NK-92 treated with Interleukin-12 subunit alpha and Interleukin-12 subunit beta, amount 100 ng/mL, for 24 hours (cell line): Measurements from ENCODE around the gene F13A1.

Experiments used
- DNase-seq: peaks from one replicate; lab custom pipeline; 2025; lab: John Stamatoyannopoulos, UW

Gene F13A1

DNA sequence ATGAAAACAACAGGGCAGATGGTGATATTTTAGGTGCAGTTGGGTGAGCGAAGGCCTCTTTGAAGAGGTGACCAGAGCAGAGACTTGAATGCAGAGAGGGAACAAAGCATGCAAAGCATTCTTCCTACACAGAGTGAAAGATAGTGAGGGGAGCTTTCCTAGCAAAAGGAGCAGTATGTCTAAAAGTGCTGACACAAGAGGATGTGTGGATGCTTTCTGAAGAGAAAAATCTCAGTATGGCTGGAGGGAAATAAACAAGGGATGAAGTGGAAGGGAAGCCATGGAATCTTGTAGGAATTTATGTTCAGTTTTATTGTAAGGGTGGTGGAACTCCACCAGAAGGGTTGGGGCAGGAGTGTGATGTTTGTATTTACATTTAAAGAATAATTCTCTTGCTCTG is 128.6 kb downstream of the F13A1 start:
- DNase-seq = no peak

DNA sequence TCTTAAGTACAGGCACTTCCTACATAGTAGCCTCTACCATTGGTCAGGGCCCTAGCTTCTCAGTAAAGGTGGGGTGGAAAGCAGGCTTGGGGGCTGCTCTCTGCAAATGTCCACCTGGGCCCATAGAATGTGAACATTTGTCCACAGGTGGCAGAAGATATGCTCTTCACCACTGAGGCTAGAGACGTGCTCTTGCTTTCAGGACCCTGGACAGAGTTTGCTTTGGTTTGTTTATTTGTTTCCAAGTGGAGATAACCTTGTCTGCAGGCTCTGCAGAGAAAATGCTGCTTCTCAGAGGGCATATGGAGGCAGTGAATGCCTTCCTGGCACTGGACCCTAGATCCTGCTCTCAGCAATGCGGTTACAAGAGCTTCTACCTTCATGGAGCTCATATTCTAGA is 129.0 kb downstream of the F13A1 start:
- DNase-seq = no peak

DNA sequence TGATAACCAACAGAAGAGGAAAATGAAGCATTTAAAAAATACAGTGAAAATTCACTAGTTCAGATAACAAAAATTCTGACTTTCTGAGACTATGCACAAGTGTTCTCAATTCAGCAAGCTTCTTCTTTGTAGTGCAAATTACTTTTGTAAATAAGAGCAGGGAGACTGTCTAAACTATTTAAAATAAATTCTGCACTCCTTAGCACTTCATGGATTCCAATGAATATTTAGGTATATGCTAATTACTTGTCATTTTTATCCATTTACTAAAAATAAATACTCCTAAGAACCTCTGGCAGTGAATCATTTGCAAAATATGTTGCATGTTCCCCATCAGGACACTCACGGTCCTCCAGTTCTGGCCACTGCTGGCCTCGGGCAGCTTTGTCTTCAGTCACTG is 139.8 kb downstream of the F13A1 start:
- no peak for DNase-seq

DNA sequence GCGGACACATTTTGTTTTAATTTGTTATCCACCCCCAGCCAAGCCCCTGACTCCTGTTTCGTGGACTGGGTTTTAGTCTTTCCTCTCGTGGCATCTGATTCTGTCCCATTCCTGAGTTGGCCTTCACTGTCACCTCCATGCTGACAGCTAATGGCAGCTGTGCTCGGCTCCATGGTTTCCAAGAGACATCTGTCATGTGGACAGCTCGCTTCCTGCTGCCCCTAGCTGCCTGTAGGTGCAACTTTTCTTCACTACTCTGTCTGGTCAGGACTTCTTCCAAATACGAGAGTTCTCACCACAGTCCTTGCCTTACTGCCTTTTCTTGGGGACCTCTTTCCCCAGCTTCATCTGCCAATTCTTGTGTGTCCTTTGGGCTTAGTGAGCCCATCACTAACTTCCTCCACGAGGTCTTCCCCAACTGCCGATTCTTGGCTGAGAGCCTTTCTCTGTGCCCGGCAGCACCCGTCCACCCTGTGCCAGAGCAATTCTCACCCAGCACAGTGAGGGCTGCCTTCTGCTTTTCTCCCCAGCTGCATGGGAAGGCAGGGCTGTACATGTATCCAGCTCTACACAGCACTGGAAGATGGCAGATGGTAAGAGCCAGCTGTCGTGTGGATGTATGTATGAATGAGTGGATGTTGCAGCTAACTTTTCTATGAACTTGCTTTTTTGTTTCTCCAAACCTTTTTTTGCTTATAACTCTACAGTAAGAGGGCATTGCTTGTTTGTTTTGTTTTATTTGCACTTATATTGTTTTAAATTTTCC is 140.4 kb downstream of the F13A1 start:
- DNase-seq = no peak

DNA sequence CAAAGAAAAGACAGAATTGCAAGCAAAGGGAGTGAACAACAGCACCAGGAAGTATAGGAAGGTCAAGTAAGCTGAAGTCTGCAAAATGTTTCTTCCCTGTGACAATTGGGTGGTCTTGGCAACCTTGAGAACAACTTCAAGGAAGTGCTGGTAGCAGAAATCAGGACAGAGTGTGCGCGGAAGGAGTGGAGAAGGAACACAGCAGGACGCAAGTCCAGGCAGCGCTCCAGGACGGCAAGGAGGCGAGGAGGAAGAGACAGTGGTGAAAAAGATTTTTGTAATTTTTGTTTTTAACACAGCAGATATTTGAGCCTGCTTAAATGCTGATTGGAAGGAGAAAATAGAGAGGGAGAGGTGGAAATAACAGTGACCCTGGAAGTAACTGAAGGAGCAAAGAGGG is 141.7 kb downstream of the F13A1 start:
- DNase-seq = no peak

DNA sequence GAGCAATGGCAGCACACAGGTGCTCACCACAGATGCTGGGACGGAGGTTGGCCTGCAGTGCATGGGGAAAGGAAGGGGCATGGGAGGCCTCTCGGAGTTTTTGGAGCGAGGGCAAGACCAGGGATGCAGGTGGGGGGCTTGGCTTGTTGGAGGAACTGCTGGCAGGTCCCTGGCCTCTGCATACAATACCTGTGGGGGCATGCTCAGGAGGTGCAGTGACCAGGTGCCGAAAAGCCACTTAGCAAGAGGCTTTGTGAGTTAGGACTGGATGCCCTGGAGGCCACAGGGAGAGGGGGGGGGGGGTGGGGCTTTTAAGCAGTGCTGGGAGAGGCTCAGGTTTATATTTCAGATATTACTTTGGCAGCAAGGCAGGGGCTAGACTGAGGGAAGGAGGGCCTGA is 142.7 kb downstream of the F13A1 start:
- no peak for DNase-seq

DNA sequence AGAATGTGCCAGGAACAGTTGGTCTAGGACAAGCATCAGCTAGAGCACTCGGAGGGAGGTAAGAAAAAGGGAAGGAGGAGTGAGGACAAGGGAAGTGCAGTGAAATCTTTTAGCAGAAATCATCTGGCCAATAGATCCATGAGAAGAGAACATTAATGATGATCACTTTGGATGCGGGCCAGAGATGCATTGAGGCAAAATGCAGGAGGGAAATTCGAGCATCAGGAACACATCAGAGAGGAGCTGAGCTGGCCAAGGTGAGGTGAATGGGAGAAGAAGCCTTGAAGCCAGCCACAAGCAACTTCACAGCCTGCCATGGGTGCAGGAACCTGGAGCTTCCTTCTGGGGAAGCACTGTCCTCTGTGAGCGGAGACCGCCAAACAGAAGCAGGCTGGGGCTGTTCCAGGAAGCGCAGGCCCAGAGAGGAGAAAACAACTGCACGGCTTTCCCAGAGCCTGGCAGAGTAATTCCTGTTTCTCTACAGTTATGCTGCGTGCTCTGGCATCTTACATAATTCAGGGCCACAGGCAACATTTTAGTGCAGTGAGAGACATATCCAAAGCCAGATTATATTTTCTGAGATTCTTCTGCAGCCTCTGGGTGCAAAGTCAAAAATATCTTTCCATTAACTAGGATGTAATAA is 143.8 kb downstream of the F13A1 start:
- no peak for DNase-seq

DNA sequence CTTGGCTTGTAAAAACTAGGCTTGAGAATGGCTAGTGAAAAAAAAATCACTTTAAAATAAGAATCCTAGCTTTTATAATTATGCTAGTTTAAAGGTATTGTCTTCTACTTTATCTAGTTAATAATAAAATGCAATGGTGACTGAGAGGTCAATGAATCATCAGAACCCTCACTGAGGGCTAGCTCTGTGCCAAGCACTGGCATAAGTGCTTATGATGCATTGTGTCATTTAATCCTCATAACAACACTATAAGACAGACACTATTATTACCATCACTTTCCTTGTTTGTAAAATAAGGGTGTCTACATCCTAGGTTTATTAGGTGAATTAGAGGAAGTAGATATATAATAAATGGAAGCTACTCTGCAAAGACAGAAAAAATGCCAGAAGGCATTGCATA is 144.3 kb downstream of the F13A1 start:
- no peak for DNase-seq

DNA sequence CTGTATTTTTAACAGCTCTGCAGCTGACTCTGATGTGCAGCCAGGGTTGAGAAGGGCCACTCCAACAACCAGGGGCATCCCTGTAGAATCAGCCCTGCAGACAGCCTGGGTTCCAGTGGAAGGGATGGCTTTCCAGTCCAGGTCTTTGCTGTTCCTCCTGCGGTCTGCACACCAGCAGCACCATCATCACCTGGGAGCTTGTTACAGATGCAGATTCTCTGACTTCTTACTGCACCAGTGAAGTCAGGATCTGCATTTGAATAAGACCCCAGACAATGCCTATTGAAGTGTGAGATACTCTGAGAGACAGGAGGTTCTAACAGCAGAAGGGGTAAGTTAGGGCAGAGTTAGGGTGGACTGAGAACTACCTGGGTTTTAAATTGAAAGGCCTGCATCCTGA is 151.3 kb downstream of the F13A1 start:
- DNase-seq = no peak

DNA sequence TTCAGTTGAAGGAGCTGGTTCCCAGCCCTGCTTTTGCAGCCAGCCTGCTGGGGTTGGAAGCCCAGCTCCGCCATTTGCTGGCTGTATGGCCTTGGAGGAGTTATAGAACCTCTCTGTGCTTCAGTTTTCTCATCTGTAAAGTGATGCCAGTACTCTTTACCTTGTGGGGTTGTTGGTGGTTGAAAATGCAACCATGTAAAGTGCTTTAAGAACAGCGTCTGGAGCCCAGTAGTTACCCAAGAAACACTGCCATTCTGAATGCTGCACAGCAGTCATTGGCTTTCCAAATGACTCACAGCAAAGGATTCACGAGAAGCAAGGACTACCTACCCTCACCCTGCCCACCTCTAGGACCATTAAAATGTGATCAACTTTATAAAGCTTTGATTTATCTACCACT is 154.4 kb downstream of the F13A1 start:
- no peak for DNase-seq

DNA sequence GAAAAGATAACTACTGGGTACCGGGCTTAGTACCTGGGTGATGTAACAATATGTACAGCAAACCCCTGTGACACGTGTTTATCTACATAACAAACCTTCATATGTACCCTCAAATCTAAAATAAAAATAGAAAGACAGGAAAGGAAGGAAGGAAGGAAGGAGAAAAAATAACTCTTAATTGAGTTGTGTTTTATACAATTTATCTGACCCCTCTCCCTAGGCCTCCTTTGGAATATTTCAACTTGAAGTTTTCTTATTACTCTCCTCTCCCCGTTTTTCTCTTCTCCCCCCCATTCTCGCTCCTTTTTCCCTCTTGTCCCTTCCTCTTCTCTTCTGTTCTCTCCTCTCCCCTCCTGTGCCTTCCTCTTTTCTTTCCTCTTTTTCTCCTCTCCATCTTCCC is 156.1 kb downstream of the F13A1 start:
- DNase-seq = no peak

DNA sequence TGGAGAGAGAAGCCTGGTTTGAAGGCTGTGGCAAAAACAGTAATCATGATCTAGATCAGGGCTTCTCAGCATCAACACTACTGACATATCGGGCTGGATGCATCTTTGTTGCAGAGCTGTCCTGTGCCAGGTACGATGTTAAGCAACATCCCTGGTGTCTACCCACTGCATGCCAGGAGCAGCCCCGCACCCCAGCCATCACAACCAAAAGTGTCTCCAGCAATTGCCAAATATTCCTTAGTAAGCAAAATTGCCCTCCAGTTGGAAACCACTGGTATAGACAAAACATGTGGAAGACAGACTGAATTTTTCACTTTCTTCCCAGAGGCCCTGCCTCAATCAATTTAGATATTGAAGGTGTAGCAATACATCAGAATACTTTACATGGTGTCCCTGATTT is 166.1 kb downstream of the F13A1 start:
- DNase-seq = no peak

DNA sequence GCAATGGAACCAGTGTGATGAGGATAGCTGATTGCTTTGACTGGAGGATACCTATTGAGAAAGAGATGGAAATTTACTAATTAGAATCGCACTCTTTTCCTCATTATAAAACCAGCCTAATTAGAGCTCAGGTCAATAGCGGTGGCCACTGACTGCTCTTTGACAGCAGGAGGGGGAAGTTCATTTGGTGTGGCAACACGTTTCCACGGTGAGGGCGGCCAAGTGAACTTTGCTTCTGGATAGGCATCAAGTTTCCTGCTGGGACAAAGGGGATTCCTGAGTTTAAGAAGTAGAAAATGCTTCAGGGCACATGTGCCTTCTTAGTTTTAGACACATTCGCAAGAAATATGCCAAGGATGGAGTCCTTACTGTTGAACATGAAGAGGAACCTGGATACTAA is 168.4 kb downstream of the F13A1 start:
- DNase-seq = no peak

DNA sequence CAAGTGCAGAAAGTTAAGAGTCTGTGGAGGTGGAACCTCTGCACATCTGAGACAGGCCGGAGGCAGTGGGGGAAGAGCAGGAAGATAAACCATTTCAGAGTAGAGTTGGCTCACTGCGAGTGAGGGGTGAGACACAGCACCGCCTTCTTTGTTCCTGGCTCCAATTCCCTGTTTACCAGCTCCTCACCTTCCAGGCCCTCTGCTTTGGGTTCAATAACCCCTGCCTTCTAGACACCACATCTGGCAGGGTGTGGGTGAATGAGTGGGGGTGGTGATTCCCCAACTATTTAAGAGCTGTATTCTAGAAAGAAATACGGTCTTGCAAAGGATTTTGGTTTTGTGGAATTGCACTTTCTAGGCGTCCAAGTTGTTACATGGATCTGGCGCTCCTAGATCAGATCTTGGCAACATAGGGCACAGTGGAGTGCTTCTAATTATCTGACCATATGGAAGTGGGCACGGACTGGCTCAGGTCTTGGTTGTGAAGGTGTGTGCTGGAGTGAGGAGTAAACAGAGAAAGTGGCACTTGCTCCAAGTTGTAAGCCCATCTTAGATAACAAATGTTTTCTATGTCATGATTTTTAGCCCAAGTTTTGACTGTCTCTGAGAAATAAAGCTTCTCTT is 172.2 kb downstream of the F13A1 start:
- no peak for DNase-seq

DNA sequence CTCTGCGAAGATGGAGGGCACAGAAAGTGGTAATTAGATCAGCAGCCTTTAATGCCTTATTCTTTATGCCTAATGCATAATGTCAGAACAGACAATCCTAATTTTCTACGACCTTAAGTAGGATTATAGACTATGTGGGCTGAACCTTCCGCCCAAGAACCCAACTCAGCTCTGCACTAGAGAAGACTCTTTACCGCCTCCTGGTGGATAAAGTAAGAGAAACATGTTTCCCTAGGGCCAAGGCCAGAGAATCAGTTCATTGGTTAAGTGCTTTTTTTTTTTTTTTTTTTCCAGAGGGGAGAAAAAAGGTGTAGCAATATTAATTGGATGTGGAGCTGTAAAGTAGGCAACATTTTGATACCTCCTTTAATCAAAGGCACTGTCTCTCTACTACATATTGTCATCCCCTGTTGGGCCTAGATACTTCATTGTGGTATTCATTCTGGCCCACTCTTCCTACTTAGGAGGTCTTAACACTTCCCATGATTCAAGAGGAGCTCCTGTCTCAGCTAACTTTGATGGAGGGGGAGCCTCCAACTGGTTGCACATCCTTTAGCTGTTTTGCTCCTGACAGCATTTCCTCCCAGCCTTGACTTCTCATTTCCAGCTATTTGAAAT is 188.9 kb downstream of the F13A1 start:
- no peak for DNase-seq

DNA sequence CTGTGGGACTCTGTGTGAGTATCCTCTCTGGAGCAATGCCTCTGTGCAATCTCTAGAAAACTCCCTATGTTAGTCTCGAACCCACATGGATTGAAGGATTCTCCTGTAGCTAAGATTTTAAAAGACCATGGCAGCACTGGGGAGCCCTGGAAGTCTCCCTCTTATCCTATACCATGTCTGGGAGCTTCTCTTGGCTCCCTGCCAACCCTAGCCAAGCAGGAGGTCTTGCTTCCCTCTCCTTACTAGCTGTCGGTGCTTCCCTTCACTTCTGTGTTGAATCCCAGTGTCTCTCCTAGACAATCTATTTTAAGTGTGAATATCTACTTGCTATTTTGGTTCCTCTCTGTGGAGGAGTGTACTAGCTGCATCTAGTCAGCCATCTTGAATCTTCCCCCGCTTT is 195.0 kb downstream of the F13A1 start:
- DNase-seq = no peak

DNA sequence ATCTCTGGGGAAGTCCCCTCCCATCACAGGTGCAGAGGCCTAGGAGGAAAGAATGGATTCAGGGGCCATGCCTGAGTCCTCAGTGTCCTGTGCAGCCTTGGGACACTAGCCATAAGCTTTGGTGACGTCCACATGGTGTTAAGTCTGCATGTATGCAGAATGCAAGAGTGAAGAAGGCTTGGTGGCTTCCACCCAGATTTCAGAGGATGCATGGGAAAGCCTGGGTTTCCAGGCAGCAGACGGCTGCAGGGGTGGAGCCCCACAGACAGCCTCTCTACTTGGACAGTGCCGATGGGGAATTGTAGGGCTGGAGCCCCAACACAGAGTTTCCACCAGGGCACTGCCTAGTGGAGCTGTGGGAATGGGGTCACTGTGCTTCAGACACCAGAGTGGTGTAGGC is 196.7 kb downstream of the F13A1 start:
- DNase-seq = no peak

DNA sequence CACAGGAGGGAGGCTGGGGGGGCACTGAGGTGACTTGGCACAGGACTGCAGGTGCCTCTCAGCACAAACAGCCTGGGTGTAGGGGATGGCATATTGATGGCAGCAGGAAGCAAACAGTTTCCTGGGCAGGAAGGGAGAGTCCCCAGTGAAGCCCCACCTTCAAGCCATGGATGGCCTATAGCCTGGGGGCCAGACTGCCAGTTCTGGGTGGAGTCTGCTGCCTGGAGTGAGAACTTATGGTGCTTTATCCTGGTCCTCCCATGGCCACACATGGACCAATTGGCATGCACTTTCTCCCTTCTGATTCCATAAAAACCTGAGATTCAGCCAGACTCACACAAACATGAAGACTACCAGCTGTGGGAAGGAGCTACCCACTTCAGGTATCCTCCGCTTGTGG is 198.5 kb downstream of the F13A1 start:
- no peak for DNase-seq

DNA sequence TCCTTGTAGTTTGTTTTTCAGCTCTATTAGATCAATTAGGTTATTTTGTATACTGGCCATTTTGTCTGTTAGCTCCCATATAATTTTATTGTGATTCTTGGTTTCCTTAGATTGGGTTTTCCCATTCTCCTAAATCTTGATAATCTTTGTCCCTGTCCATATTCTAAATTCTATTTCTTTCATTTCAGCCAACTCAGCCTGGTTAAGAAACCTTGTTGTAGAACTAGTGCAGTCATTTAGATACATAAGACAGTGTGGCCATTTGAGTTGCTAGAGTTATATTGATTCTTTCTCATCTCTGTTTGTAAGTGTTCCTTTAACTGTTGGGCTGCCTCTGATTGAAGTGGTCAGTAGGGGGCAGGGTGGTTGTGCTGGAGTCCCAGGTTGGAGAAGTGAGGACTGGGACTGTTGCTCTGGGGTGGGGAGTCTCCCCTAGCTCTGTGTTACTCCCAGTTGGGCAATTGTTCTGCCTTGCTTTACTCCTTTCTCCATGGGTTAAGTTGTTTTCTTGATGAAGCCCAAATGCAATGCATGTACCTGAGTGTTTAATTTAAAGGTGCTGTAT is 214.9 kb downstream of the F13A1 start:
- DNase-seq = no peak
